ENCODE data around the gene ZSWIM5. TPM values are rescaled to one million over a fixed set of nuclear protein-coding genes. Genes with fewer than 3 reads are reported as not detected.

Gene ZSWIM5
- total and polyA plus RNA-seq, 4 donors: 0.67 to 2.9 (median 1.3) TPM

GRCh38 chr1:45038661-45039364, 167.6 kb downstream of the ZSWIM5 start:
- TF ChIP-seq FOXA1 (IDR thresholded peaks at IDR 0.05): no peak
- no peak for TF ChIP-seq FOXA2 (IDR thresholded peaks at IDR 0.05)
- no peak for TF ChIP-seq RXRA (IDR thresholded peaks at IDR 0.05)
- no peak for TF ChIP-seq YY1 (IDR thresholded peaks at IDR 0.05)
- no peak for TF ChIP-seq MAX (IDR thresholded peaks at IDR 0.05)
- TF ChIP-seq TAF1 (conservative IDR thresholded peaks at IDR 0.05): no peak
- TF ChIP-seq RAD21 (IDR thresholded peaks at IDR 0.05): no peak
- no peak for TF ChIP-seq ATF3 (IDR thresholded peaks at IDR 0.05)
- TF ChIP-seq JUND (IDR thresholded peaks at IDR 0.05): no peak
- no peaks in the 10 kb centered on the region for H3K27me3 ChIP-seq (ENCODE audit: control insufficient read depth in 4 of 4, insufficient read depth in 4 of 4, low read length in 3 of 4)
- no peaks in the 10 kb centered on the region for H3K4me1 ChIP-seq (ENCODE audit: control insufficient read depth in 4 of 4, insufficient read depth in 4 of 4, low read length in 3 of 4)
- no peaks in the 10 kb centered on the region for H3K36me3 ChIP-seq (ENCODE audit: control insufficient read depth in 4 of 4, insufficient read depth in 3 of 4, low read depth in 1 of 4, low read length in 3 of 4)
- no peak overlapping the region for H3K4me3 ChIP-seq (ENCODE audit: low read depth in 1 of 3, low read length in 3 of 3)
- no peak for DNase-seq (ENCODE audit: low spot score)
- WGBS: 89% methylated on average over 8 of the region's 8 CpGs
- no peaks in the 10 kb centered on the region for H3K9me3 ChIP-seq (ENCODE audit: control insufficient read depth in 4 of 4, low read length in 3 of 4)
- no peak overlapping the region for H3K9ac ChIP-seq (ENCODE audit: low read depth in 1 of 2, low read length in 2 of 2)
- no peak overlapping the region for H3K27ac ChIP-seq (ENCODE audit: low read depth in 1 of 2, low read length in 2 of 2)

DNA sequence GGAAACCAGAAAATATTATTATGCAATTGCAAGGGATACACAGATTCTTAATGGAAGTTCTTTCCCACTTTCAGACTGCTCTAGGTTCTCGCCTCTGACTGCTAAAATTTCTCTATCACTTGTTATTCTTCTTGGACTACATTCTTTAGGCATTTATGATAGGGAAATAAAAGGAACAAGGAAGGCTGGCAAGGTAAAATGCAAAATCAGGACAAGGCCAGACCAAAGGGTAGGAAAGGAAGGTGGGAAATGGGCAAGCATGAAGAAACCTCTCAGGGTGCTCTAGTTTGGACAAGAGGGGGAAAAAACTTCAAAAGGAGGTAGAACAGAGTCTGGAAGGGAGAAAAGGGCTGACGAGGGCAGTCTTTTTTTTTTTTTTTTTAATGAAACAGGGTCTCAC, 168.2 kb downstream of the ZSWIM5 start:
- Histone ChIP-seq H3K4me1 (ENCODE audit: control insufficient read depth in 4 of 4, insufficient read depth in 4 of 4, low read length in 3 of 4) (no peaks in the 10 kb centered on the region), H3K9ac (ENCODE audit: low read depth in 1 of 2, low read length in 2 of 2) (no peak overlapping the region), H3K27me3 (ENCODE audit: control insufficient read depth in 4 of 4, insufficient read depth in 4 of 4, low read length in 3 of 4) (no peaks in the 10 kb centered on the region), H3K9me3 (ENCODE audit: control insufficient read depth in 4 of 4, low read length in 3 of 4) (no peaks in the 10 kb centered on the region), H3K4me3 (ENCODE audit: low read depth in 1 of 3, low read length in 3 of 3) (no peak overlapping the region), H3K36me3 (ENCODE audit: control insufficient read depth in 4 of 4, insufficient read depth in 3 of 4, low read depth in 1 of 4, low read length in 3 of 4) (no peaks in the 10 kb centered on the region), H3K27ac (ENCODE audit: low read depth in 1 of 2, low read length in 2 of 2) (no peak overlapping the region)
- TF ChIP-seq YY1 (IDR thresholded peaks at IDR 0.05) (no peak), SP1 (IDR thresholded peaks at IDR 0.05) (no peak), RXRA (IDR thresholded peaks at IDR 0.05) (no peak), MAX (IDR thresholded peaks at IDR 0.05) (no peak), REST (IDR thresholded peaks at IDR 0.05) (no peak), FOXA2 (IDR thresholded peaks at IDR 0.05) (no peak), ATF3 (IDR thresholded peaks at IDR 0.05) (no peak)
- DNase-seq (ENCODE audit: low spot score): no peak
- 93% methylated on average over 2 of the region's 2 CpGs for WGBS

GRCh38 chr1:45037456-45037855, 168.9 kb downstream of the ZSWIM5 start:
- no peaks in the 10 kb centered on the region for H3K27me3 ChIP-seq (ENCODE audit: control insufficient read depth in 4 of 4, insufficient read depth in 4 of 4, low read length in 3 of 4)
- no peak overlapping the region for H3K4me3 ChIP-seq (ENCODE audit: low read depth in 1 of 3, low read length in 3 of 3)
- H3K27ac ChIP-seq (ENCODE audit: low read depth in 1 of 2, low read length in 2 of 2): no peak overlapping the region
- TF ChIP-seq HNF4G (IDR thresholded peaks at IDR 0.05): no peak
- TF ChIP-seq NR2F2 (IDR thresholded peaks at IDR 0.05): no peak
- no peak for TF ChIP-seq RAD21 (IDR thresholded peaks at IDR 0.05)
- TF ChIP-seq YY1 (IDR thresholded peaks at IDR 0.05): no peak
- TF ChIP-seq TAF1 (conservative IDR thresholded peaks at IDR 0.05): no peak
- TF ChIP-seq ATF3 (IDR thresholded peaks at IDR 0.05): no peak
- TF ChIP-seq GABPA (IDR thresholded peaks at IDR 0.05 in 1 of 2, conservative IDR thresholded peaks at IDR 0.05 in 1 of 2): no peak
- no peak for TF ChIP-seq MAX (IDR thresholded peaks at IDR 0.05)
- TF ChIP-seq RXRA (IDR thresholded peaks at IDR 0.05): no peak
- TF ChIP-seq JUND (IDR thresholded peaks at IDR 0.05): no peak
- TF ChIP-seq, protein P1, sequence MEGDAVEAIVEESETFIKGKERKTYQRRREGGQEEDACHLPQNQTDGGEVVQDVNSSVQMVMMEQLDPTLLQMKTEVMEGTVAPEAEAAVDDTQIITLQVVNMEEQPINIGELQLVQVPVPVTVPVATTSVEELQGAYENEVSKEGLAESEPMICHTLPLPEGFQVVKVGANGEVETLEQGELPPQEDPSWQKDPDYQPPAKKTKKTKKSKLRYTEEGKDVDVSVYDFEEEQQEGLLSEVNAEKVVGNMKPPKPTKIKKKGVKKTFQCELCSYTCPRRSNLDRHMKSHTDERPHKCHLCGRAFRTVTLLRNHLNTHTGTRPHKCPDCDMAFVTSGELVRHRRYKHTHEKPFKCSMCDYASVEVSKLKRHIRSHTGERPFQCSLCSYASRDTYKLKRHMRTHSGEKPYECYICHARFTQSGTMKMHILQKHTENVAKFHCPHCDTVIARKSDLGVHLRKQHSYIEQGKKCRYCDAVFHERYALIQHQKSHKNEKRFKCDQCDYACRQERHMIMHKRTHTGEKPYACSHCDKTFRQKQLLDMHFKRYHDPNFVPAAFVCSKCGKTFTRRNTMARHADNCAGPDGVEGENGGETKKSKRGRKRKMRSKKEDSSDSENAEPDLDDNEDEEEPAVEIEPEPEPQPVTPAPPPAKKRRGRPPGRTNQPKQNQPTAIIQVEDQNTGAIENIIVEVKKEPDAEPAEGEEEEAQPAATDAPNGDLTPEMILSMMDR (IDR thresholded peaks at IDR 0.05; ENCODE audit: low read depth, low read length, missing input control): no peak
- no peak for TF ChIP-seq FOXA2 (IDR thresholded peaks at IDR 0.05)
- TF ChIP-seq, protein P2, sequence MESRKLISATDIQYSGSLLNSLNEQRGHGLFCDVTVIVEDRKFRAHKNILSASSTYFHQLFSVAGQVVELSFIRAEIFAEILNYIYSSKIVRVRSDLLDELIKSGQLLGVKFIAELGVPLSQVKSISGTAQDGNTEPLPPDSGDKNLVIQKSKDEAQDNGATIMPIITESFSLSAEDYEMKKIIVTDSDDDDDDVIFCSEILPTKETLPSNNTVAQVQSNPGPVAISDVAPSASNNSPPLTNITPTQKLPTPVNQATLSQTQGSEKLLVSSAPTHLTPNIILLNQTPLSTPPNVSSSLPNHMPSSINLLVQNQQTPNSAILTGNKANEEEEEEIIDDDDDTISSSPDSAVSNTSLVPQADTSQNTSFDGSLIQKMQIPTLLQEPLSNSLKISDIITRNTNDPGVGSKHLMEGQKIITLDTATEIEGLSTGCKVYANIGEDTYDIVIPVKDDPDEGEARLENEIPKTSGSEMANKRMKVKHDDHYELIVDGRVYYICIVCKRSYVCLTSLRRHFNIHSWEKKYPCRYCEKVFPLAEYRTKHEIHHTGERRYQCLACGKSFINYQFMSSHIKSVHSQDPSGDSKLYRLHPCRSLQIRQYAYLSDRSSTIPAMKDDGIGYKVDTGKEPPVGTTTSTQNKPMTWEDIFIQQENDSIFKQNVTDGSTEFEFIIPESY (IDR thresholded peaks at IDR 0.05): no peak
- no peak for TF ChIP-seq HNF4A (conservative IDR thresholded peaks at IDR 0.05)

More at GRCh38 chr1:45037456-45037855, 168.9 kb downstream of the ZSWIM5 start:
- Histone ChIP-seq H3K4me1 (ENCODE audit: control insufficient read depth in 4 of 4, insufficient read depth in 4 of 4, low read length in 3 of 4) (no peaks in the 10 kb centered on the region), H3K36me3 (ENCODE audit: control insufficient read depth in 4 of 4, insufficient read depth in 3 of 4, low read depth in 1 of 4, low read length in 3 of 4) (no peaks in the 10 kb centered on the region), H3K9me3 (ENCODE audit: control insufficient read depth in 4 of 4, low read length in 3 of 4) (no peaks in the 10 kb centered on the region), H3K9ac (ENCODE audit: low read depth in 1 of 2, low read length in 2 of 2) (no peak overlapping the region)
- no peak for DNase-seq (ENCODE audit: low spot score)

Data from liver (tissue), 9 donors.